Breast epithelium (tissue), 4 donors: ENCODE results near the gene LCLAT1. TPM values are rescaled to one million over a fixed set of nuclear protein-coding genes. Genes with fewer than 3 reads are reported as not detected.

Experiments used
- DNase-seq, 2 donors: peaks; one replicate each; pipeline ENCODE4 v3.0.0-alpha.2; 2019; ENCODE audit warnings: low spot score in 2 of 2
- H3K27ac ChIP-seq, 2 donors: fragments of 200-600 bp; sonication (generic) in 1 of 2; one replicate each; pipeline ENCODE4 v1.5.1; 2016 to 2019; ENCODE audit warnings: mild to moderate bottlenecking in 1 of 2
- H3K27me3 ChIP-seq, 2 donors: fragments of 200-600 bp; sonication (generic) in 1 of 2; one replicate each; pipeline versions ENCODE4 v1.5.1 to v1.6.0; 2017 to 2019; ENCODE audit warnings: control low read depth in 1 of 2, mild to moderate bottlenecking in 1 of 2
- H3K36me3 ChIP-seq: fragments of 200-600 bp; one replicate; pipeline ENCODE4 v1.5.1; 2019
- H3K4me1 ChIP-seq, 2 donors: fragments of 200-600 bp; sonication (generic); one replicate each; pipeline ENCODE4 v1.5.1; 2016 to 2019; ENCODE audit warnings: control low read depth in 1 of 2
- H3K4me3 ChIP-seq, 3 donors: fragments of 200-600 bp; sonication (generic); 1 replicate in 2 of 3; 2 replicates in 1 of 3; pipeline ENCODE4 v1.5.1; 2016 to 2019; ENCODE audit warnings: mild to moderate bottlenecking in 3 of 3, moderate library complexity in 2 of 3
- H3K9me3 ChIP-seq, 2 donors: fragments of 200-600 bp; sonication (generic) in 1 of 2; one replicate each; pipeline ENCODE4 v1.5.1; 2016 to 2019; ENCODE audit warnings: control low read depth in 1 of 2
- CTCF ChIP-seq, 3 donors: fragments of 450-650 bp; IDR thresholded peaks; one replicate each; pipeline ENCODE4 v1.5.1; 2016 to 2017; ENCODE audit warnings: antibody characterized with exemption in 3 of 3, mild to moderate bottlenecking in 3 of 3, moderate library complexity in 3 of 3
- POLR2A ChIP-seq: fragments of 450-650 bp; IDR thresholded peaks from one replicate; pipeline ENCODE4 v1.6.1; 2016; ENCODE audit warnings: antibody characterized with exemption, mild to moderate bottlenecking, moderate library complexity
- POLR2AphosphoS5 ChIP-seq, 3 donors: sonication (generic); formaldehyde crosslinking; IDR thresholded peaks; one replicate each; pipeline ENCODE4 v1.6.1; 2017; ENCODE audit warnings: antibody characterized with exemption in 3 of 3
- intact Hi-C: fragments of 100-400 bp; cut with DNase I; formaldehyde crosslinking; loops from one replicate; pipeline ENCODE4 v1.15.1; 2023; ENCODE audit warnings: low total_unique reads
- total RNA-seq, 3 donors: library from RNA; depleted of rRNA; stranded (reverse); fragments of >200 nt; gene quantifications; one replicate each; pipeline ENCODE4 v1.1.0, GENCODE V29; 2016

Gene LCLAT1
- total RNA-seq, 3 donors from 2014 or later = 8.0 to 20.6 (median 19.7) TPM

- no peaks in the 10 kb centered on the region for H3K4me1 ChIP-seq
- H3K9me3 ChIP-seq = no peaks in the 10 kb centered on the region
- H3K36me3 ChIP-seq = no peaks in the 10 kb centered on the region
- no peaks in the 10 kb centered on the region for H3K27me3 ChIP-seq
- DNase-seq = no peak
- TF ChIP-seq POLR2AphosphoS5 (IDR thresholded peaks at IDR 0.05) = no peak
- TF ChIP-seq CTCF (IDR thresholded peaks at IDR 0.05) = no peak
- TF ChIP-seq POLR2A = no peak
- H3K4me3 ChIP-seq = no peak overlapping the region
- intact Hi-C loops = loop anchor here (10.0 kb wide), 1 partner anchor 214 kb away; the partner anchor contains the start of gene LBH
- H3K27ac ChIP-seq = no peak overlapping the region
Observed at GRCh38 chr2:30448866-30449265, 1.8 kb downstream of the LCLAT1 start.

- no peak overlapping the region for H3K4me3 ChIP-seq
Observed at GRCh38 chr2:30450025-30450424, 3.0 kb downstream of the LCLAT1 start.

GRCh38 chr2:30453498-30453897, 6.5 kb downstream of the LCLAT1 start:
- Histone ChIP-seq H3K27me3 (no peaks in the 10 kb centered on the region), H3K36me3 (no peaks in the 10 kb centered on the region), H3K9me3 (no peaks in the 10 kb centered on the region), H3K4me1 (no peaks in the 10 kb centered on the region), H3K27ac (no peak overlapping the region), H3K4me3 (no peak overlapping the region)
- intact Hi-C loops = no loop called here
- no peak for DNase-seq
- TF ChIP-seq CTCF (IDR thresholded peaks at IDR 0.05) (no peak), POLR2AphosphoS5 (IDR thresholded peaks at IDR 0.05) (no peak), POLR2A (no peak)

More at GRCh38 chr2:30450025-30450424, 3.0 kb downstream of the LCLAT1 start:
- DNase-seq = no peak
- Histone ChIP-seq H3K4me1 (no peaks in the 10 kb centered on the region), H3K9me3 (no peaks in the 10 kb centered on the region), H3K27ac (no peak overlapping the region), H3K36me3 (no peaks in the 10 kb centered on the region), H3K27me3 (no peaks in the 10 kb centered on the region)
- intact Hi-C loops = no loop called here
- TF ChIP-seq CTCF (IDR thresholded peaks at IDR 0.05) = no peak
- TF ChIP-seq POLR2AphosphoS5 (IDR thresholded peaks at IDR 0.05) = no peak
- no peak for TF ChIP-seq POLR2A

- TF ChIP-seq POLR2A = no peak
- no peak for TF ChIP-seq POLR2AphosphoS5 (IDR thresholded peaks at IDR 0.05)
- TF ChIP-seq CTCF (IDR thresholded peaks at IDR 0.05) = no peak
- no peaks in the 10 kb centered on the region for H3K9me3 ChIP-seq
- no peaks in the 10 kb centered on the region for H3K27me3 ChIP-seq
- H3K36me3 ChIP-seq = no peaks in the 10 kb centered on the region
- no peak overlapping the region for H3K4me3 ChIP-seq
- intact Hi-C loops = no loop called here
- no peaks in the 10 kb centered on the region for H3K4me1 ChIP-seq
- DNase-seq = no peak
- H3K27ac ChIP-seq = no peak overlapping the region
Observed at GRCh38 chr2:30454571-30454970, 7.5 kb downstream of the LCLAT1 start.

- no peak for DNase-seq
- intact Hi-C loops = no loop called here
- H3K27me3 ChIP-seq = no peaks in the 10 kb centered on the region
- no peaks in the 10 kb centered on the region for H3K9me3 ChIP-seq
- TF ChIP-seq POLR2AphosphoS5 (IDR thresholded peaks at IDR 0.05) = no peak
- TF ChIP-seq POLR2A = no peak
- TF ChIP-seq CTCF (IDR thresholded peaks at IDR 0.05) = no peak
- H3K27ac ChIP-seq = no peak overlapping the region
- no peaks in the 10 kb centered on the region for H3K4me1 ChIP-seq
- no peaks in the 10 kb centered on the region for H3K36me3 ChIP-seq
- H3K4me3 ChIP-seq = no peak overlapping the region
Observed at GRCh38 chr2:30455114-30455738, 8.2 kb downstream of the LCLAT1 start.
